SK-N-MC (cell line): Measurements from ENCODE around the gene HCFC1.
A peak's percentile ranks its signal among the peaks of the same experiment; 100 is the strongest.

ENCODE experiments used
- DNase-seq: peaks from one replicate; pipeline ENCODE4 v3.0.0-alpha.2; 2011; ENCODE audit warnings: low read depth, low spot score
- H3K27ac ChIP-seq: fragments of 200-600 bp; sonication (generic); 2 replicates; pipeline ENCODE4 v1.5.1; 2016; ENCODE audit warnings: mixed run types
- H3K36me3 ChIP-seq: fragments of 200-600 bp; sonication (generic); 2 replicates; pipeline ENCODE4 v1.6.1; 2017; ENCODE audit warnings: antibody characterized with exemption, low read length, mixed read lengths; ENCODE audit not compliant: insufficient read depth
- H3K4me3 ChIP-seq: fragments of 200-600 bp; sonication (generic); 2 replicates; pipeline ENCODE4 v1.5.1; 2016
- H3K9ac ChIP-seq: fragments of 200-600 bp; sonication (generic); 2 replicates; pipeline ENCODE4 v1.8.0; 2017; ENCODE audit warnings: mixed run types, mixed read lengths; ENCODE audit not compliant: insufficient read length
- H3K9me3 ChIP-seq: fragments of 200-600 bp; sonication (generic); 2 replicates; pipeline ENCODE4 v1.6.1; 2017; ENCODE audit warnings: low read depth, mild to moderate bottlenecking, antibody characterized with exemption, low read length, moderate library complexity, mixed read lengths
- EZH2 ChIP-seq: fragments of 200-600 bp; sonication (generic); IDR thresholded peaks from one replicate; pipeline ENCODE4 v1.6.1; 2017; ENCODE audit warnings: antibody characterized with exemption
- FOXP2 ChIP-seq: optimal IDR thresholded peaks from 2 replicates; pipeline ENCODE3; 2011; ENCODE audit warnings: mild to moderate bottlenecking, moderate library complexity; ENCODE audit not compliant: insufficient read depth; ENCODE audit errors: extremely low read length, control extremely low read depth
- POLR2AphosphoS5 ChIP-seq: IDR thresholded peaks from 2 replicates; pipeline ENCODE4 v1.6.1; 2012; ENCODE audit warnings: mild to moderate bottlenecking, low read depth, low read length, borderline replicate concordance

The HCFC1 gene

DNA sequence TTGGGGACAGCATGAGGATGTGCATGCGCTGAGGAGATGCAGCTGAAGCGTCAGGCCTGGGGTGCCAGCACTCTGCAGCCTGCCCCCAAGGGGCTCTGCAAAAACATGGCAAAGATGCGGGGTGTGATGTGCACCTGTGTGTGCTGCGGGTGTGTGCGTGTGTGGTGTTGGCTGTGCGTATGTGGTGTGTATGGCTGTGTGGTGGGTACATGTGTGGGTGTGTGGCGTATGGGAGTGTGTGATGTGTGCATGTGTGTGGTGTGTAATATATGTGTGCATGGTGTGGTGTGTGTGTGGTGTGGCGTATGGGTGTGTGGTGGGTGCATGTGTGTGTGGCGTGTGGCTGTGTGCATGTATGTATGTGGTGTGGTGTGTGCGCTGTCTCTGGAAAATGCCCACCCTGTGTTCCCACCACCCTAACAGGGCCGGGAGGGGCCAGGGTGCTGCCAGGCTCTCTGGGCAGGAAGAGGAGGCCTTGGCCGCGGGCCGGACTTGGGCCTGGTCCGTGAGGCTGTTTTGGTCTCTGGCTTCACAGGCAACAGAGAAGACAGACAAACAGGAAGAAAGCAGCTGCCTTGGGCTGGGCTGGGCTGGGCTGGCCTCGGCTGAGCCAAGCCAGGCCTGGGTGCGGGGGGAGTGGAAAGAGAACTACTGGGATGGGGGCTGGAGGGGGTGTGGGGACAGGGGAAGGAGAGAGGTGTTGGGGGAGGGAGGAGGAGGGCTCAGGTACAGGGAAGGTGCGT, 68.2 kb downstream of the HCFC1 start:
- TF ChIP-seq EZH2 (no peak), POLR2AphosphoS5 (no peak), FOXP2 (no peak)
- no peak for DNase-seq
- no peak overlapping the region for H3K27ac ChIP-seq
- no peaks in the 10 kb centered on the region for H3K9me3 ChIP-seq
- no peak overlapping the region for H3K9ac ChIP-seq
- no peak overlapping the region for H3K4me3 ChIP-seq
- no peaks in the 10 kb centered on the region for H3K36me3 ChIP-seq

GRCh38 chrX:153902385-153902784, 69.2 kb downstream of the HCFC1 start:
- Histone ChIP-seq H3K9ac (no peak overlapping the region), H3K36me3 (no peaks in the 10 kb centered on the region)
- no peak for DNase-seq

GRCh38 chrX:153901753-153902140, 69.9 kb downstream of the HCFC1 start:
- DNase-seq, result no peak
- Histone ChIP-seq H3K4me3 (no peak overlapping the region), H3K9me3 (no peaks in the 10 kb centered on the region), H3K36me3 (no peaks in the 10 kb centered on the region), H3K27ac (peak overlapping the region; percentile 70; the same call in 1 of the 2 replicates), H3K9ac (no peak overlapping the region)
- TF ChIP-seq EZH2 (no peak), FOXP2 (no peak), POLR2AphosphoS5 (no peak)

More at GRCh38 chrX:153902385-153902784, 69.2 kb downstream of the HCFC1 start:
- Histone ChIP-seq H3K27ac (no peak overlapping the region), H3K4me3 (no peak overlapping the region), H3K9me3 (no peaks in the 10 kb centered on the region)
- no peak for TF ChIP-seq FOXP2
- no peak for TF ChIP-seq EZH2
- no peak for TF ChIP-seq POLR2AphosphoS5

DNA sequence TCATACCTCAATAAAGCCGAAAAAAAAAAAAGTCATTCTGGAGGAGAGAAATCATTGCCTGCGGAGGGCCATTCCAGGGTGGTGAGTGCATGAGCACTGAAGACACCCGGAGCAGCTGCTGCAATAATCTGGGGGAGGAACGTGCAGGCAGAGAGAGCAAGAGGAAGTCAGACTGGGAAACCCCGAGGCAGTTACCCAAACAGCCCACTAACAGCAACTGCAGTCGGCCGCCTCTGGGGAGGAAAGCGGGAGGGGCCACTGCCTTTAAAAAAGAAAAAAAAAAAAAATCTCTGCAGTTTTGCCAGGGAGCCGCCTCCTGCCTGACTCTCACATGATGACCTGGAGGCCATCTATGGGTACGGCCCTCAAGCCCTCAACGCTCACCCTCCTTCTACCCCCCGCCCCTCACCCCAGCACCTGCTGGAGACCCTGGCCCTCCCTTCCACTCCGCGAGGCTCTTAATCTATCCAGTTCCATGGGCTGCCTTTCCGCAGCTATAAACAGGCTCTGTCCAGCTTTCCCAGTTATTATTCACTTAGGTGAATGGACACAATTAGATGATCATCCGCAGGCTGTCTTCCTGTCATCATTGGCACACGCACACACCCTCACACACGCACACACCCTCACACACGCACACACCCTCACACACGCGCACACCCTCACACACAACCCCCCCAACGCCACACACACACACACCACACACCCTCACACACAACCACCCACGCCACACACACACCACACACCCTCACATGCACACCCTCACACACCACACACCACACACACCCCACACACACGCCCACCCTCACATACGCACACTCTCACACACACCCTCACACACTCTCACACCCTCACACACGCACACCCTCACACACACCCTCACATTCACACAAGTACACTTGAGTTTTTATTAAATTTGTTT, 70.5 kb downstream of the HCFC1 start:
- DNase-seq, result peak; percentile 48
- TF ChIP-seq POLR2AphosphoS5 (no peak), EZH2 (no peak), FOXP2 (peak; percentile 56)
- Histone ChIP-seq H3K27ac (peak overlapping the region; percentile 70), H3K9me3 (no peaks in the 10 kb centered on the region), H3K4me3 (peak overlapping the region; percentile 44; the same call in 1 of the 2 replicates), H3K36me3 (no peaks in the 10 kb centered on the region), H3K9ac (no peak overlapping the region)

DNA sequence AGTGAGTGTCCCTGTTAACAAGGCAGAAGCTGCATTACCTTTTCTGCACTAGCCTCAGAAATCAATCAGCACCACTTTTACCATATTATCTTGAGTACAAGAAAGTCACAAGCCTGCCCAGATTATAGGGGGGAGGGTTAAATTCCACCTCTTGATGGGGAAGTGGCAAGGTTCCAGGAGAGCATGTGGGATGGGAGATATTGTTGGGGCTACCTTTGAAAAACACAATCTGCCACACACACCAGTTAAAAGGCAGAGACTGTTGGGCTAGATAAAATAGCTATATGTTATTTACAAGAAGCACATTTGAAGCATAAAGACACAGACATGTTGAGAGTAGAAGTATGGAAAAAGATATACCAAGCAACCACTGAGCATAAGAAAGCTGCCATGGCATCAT, 73.7 kb downstream of the HCFC1 start:
- no peak for TF ChIP-seq FOXP2
- H3K9ac ChIP-seq, result no peak overlapping the region
- no peaks in the 10 kb centered on the region for H3K9me3 ChIP-seq
- no peaks in the 10 kb centered on the region for H3K36me3 ChIP-seq
- H3K4me3 ChIP-seq, result no peak overlapping the region
- no peak overlapping the region for H3K27ac ChIP-seq
- no peak for DNase-seq
